Activated CD8-positive, alpha-beta T cell treated with anti-CD3 and anti-CD28 coated beads for 36 hours (primary cell): ENCODE results near the gene AARS1. TPM values are rescaled to one million over a fixed set of nuclear protein-coding genes. Genes with fewer than 3 reads are reported as not detected.
A peak's percentile ranks its signal among the peaks of the same experiment; 100 is the strongest.

Experiments
- ATAC-seq: fragments of 200-7000 bp; cut with Tn5 transposase; one replicate; pipeline ENCODE4 v1.10.0; 2021; ENCODE audit warnings: mild to moderate bottlenecking, moderate library complexity
- CTCF ChIA-PET: fragments of 350-600 bp; sonication (Branson Sonifier 250); formaldehyde crosslinking; loops from one replicate; lab custom pipeline; 2021; ENCODE audit warnings: antibody characterized with exemption; lab: Charles Lee
- POLR2A ChIA-PET: fragments of 350-600 bp; sonication (Branson Sonifier 250); formaldehyde crosslinking; loops from one replicate; lab custom pipeline; 2021; ENCODE audit warnings: antibody characterized with exemption; lab: Charles Lee
- DNase-seq: peaks from one replicate; pipeline ENCODE4 v3.0.0-alpha.2; 2020
- H3K27ac Mint-ChIP-seq: one replicate; pipeline ENCODE4 v1.8.0; 2021; ENCODE audit warnings: mild to moderate bottlenecking, mixed read lengths
- H3K27me3 Mint-ChIP-seq: one replicate; pipeline ENCODE4 v1.8.0; 2021; ENCODE audit warnings: mixed read lengths
- H3K36me3 Mint-ChIP-seq: one replicate; pipeline ENCODE4 v1.8.0; 2021; ENCODE audit warnings: low read depth, mixed read lengths
- H3K4me1 Mint-ChIP-seq: one replicate; pipeline ENCODE4 v1.8.0; 2021; ENCODE audit warnings: low read depth, mixed read lengths
- H3K4me3 Mint-ChIP-seq: one replicate; pipeline ENCODE4 v1.8.0; 2021; ENCODE audit warnings: mild to moderate bottlenecking, moderate library complexity, mixed read lengths
- H3K9me3 Mint-ChIP-seq: one replicate; pipeline ENCODE4 v1.8.0; 2021; ENCODE audit warnings: mixed read lengths
- intact Hi-C: fragments of 100-400 bp; cut with micrococcal nuclease; formaldehyde crosslinking; loops from one replicate; pipeline ENCODE4 v1.10.0; 2022
- total RNA-seq, 2 experiments: library from RNA; stranded (reverse); gene quantifications; one replicate each; pipeline ENCODE4 v1.2.3, GENCODE V29; 2021
- TF ChIP-seq, protein P1 (sequence below): fragments of 200-600 bp; IDR thresholded peaks from one replicate; pipeline ENCODE4 v1.8.0; 2022; ENCODE audit warnings: antibody characterized with exemption, mild to moderate bottlenecking

AARS1 gene
- total RNA-seq, 2 experiments from 2014 or later: 160 to 162 TPM

DNA sequence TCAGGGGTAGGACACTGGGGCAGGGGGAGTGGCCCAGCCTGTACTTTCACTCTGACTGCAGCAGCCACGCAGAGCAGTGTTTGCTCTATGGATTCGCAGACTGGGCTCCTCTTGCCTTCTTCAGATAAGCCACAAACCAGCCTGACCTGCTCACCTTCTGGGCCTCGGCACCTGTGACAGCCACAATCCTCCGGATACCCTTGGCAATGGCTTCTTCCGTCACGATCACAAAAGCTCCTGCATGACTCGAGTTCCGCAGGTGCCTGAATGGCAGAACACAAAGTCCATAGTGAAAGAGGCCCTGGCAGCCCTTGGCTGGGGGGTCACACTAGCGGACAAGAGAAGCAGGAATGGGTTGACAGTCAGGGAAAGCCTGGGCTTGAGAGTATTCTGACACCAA is 33.7 kb downstream of the AARS1 start:
- ATAC-seq: no peak
- intact Hi-C loops: no loop called here
- TF ChIP-seq, protein P1, sequence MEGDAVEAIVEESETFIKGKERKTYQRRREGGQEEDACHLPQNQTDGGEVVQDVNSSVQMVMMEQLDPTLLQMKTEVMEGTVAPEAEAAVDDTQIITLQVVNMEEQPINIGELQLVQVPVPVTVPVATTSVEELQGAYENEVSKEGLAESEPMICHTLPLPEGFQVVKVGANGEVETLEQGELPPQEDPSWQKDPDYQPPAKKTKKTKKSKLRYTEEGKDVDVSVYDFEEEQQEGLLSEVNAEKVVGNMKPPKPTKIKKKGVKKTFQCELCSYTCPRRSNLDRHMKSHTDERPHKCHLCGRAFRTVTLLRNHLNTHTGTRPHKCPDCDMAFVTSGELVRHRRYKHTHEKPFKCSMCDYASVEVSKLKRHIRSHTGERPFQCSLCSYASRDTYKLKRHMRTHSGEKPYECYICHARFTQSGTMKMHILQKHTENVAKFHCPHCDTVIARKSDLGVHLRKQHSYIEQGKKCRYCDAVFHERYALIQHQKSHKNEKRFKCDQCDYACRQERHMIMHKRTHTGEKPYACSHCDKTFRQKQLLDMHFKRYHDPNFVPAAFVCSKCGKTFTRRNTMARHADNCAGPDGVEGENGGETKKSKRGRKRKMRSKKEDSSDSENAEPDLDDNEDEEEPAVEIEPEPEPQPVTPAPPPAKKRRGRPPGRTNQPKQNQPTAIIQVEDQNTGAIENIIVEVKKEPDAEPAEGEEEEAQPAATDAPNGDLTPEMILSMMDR: no peak
- H3K9me3 Mint-ChIP-seq: no peaks in the 10 kb centered on the region
- H3K4me1 Mint-ChIP-seq: no peaks in the 10 kb centered on the region
- ChIA-PET CTCF (interaction anchor here (0.7 to 7.0 kb wide), 4 partner anchors 12 to 494 kb away, joined by 3 to 52 read pairs (median 6); partner anchors contain the start of gene DDX19A), POLR2A (interaction anchor here (0.8 to 2.2 kb wide), 2 partner anchors 33 to 291 kb away, joined by 3 to 8 read pairs; partner anchors contain the start of gene AARS1)
- peaks cover 57% of the 10 kb centered on the region for H3K36me3 Mint-ChIP-seq
- no peak overlapping the region for H3K4me3 Mint-ChIP-seq
- no peak for DNase-seq
- H3K27ac Mint-ChIP-seq: no peak overlapping the region
- no peaks in the 10 kb centered on the region for H3K27me3 Mint-ChIP-seq

DNA sequence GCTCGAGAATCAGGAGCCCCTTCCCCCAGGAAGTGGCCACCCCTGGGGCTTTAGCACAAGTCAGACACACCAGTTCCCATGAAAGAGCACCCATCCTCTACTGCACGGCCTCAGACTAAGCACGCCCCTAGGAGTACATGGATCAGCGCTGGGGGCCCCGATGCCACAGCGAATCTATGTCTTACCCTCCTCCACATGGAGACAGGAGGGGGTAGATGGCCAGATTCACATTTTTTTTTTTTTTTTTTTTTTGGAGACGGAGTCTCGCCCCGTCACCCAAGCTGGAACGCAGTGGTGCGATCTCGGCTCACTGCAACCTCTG is 34.4 kb downstream of the AARS1 start:
- TF ChIP-seq, protein P1: no peak
- H3K4me1 Mint-ChIP-seq: peaks cover 3% of the 10 kb centered on the region
- POLR2A ChIA-PET: interaction anchor here (1.0 to 2.2 kb wide), 2 partner anchors 13 to 34 kb away, joined by 3 to 8 read pairs; partner anchors contain the start of gene AARS1
- intact Hi-C loops: no loop called here
- no peaks in the 10 kb centered on the region for H3K27me3 Mint-ChIP-seq
- ATAC-seq (no peak), DNase-seq (no peak)
- peaks cover 57% of the 10 kb centered on the region for H3K36me3 Mint-ChIP-seq
- no peaks in the 10 kb centered on the region for H3K9me3 Mint-ChIP-seq
- CTCF ChIA-PET: interaction anchor here (0.7 to 7.0 kb wide), 5 partner anchors 12 to 493 kb away, joined by 3 to 52 read pairs (median 4); partner anchors contain the start of gene DDX19A
- no peak overlapping the region for H3K27ac Mint-ChIP-seq
- H3K4me3 Mint-ChIP-seq: no peak overlapping the region

DNA sequence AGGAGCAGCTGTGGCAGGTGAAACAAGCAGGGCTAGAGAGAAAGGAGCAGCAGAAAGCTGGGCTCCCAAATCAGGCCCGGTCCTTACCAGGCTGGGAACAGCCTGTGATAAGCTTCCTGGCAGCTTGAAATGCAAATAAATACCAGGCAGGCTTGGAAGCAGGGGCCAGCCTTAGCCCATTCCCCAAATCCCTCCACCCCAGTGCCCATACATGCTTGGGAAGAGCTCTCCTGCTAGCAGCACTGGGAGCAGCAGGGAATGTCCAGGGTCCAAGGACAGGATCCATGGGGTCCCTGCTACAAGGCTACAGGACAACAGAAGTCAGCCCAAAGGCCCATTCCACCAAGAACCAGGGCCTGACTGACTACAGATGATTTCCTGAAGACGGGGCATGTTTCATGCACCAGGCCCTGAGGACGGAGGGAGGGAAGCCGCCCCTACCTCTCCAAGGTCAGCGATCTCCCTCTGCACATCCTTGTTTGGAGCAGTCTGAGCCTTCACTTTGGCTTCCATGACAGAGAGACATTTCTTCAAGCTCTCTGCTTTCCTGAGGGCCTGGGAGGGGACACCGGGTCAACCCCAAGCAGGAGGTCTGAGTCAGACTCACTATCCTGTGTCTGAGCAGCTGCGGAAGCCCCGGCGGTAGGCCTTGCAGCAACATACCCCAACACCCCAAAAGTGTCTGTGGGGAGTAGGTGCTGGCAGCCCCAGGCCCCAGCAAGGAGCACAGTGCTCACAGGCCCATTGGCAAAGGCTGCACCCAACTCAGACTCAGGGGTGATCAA is 34.9 kb downstream of the AARS1 start:
- intact Hi-C loops: no loop called here
- no peak overlapping the region for H3K4me3 Mint-ChIP-seq
- H3K36me3 Mint-ChIP-seq: peaks cover 59% of the 10 kb centered on the region
- DNase-seq (no peak), ATAC-seq (no peak)
- ChIA-PET CTCF (interaction anchor here (0.7 to 7.0 kb wide), 10 partner anchors 8 to 270 kb away, joined by 3 to 52 read pairs (median 4); partner anchors contain the start of gene DDX19A), POLR2A (interaction anchor here (0.6 to 2.2 kb wide), 4 partner anchors 13 to 1698 kb away, joined by 3 to 8 read pairs (median 3); partner anchors contain the start of gene AARS1)
- no peak overlapping the region for H3K27ac Mint-ChIP-seq
- no peaks in the 10 kb centered on the region for H3K9me3 Mint-ChIP-seq
- H3K27me3 Mint-ChIP-seq: no peaks in the 10 kb centered on the region
- TF ChIP-seq, protein P1: peak; percentile 23
- H3K4me1 Mint-ChIP-seq: peaks cover 6% of the 10 kb centered on the region

DNA sequence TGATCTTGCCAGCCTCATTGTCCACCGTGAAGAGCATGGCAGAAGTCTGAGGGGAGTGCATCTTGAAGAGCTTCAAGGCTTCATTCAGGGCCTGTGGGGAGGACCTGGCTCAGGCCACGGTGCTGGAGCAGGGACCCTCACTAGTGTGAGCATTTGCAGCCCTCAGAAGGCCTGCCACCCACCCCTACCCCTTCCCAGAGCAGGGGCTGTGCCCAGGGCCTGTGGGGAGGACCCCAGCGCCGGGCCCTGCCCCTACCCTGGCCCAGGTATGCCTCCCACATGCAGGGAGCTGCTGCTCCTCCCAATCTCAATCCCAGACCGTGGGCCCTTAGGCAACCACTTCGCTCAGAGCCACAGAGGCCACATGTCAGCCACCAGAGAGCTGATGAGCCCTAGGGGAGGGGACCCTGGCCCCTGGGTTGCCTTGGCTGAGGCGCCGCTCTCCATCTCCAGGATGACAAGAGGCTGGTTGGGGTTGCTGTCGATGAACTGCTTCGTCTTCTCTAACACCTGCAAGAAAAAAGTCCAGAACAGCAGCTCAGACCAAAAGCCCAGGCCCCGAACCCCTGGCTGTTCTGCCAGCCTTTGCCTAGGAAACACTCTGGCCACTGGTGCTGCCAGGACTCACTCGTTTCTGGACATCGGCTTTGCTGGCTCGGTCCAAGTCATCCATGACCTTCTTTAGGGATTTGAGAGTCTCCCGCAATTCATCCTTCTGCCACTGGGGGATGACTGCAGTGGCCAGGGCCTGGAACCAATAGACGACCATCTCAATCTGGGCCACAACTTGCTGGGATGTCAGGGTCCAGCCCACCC is 35.8 kb downstream of the AARS1 start:
- DNase-seq (peak; percentile 64), ATAC-seq (no peak)
- Mint-ChIP-seq H3K4me3 (no peak overlapping the region), H3K27ac (no peak overlapping the region), H3K4me1 (peaks cover 10% of the 10 kb centered on the region), H3K36me3 (peaks cover 54% of the 10 kb centered on the region), H3K27me3 (no peaks in the 10 kb centered on the region), H3K9me3 (no peaks in the 10 kb centered on the region)
- intact Hi-C loops: no loop called here
- TF ChIP-seq, protein P1: peak; percentile 55
- POLR2A ChIA-PET: interaction anchor here (1.8 kb wide), 1 partner anchor 33 kb away, joined by 8 read pairs; no protein-coding TSS in a partner anchor
- CTCF ChIA-PET: interaction anchor here (0.8 to 7.0 kb wide), 11 partner anchors 9 to 272 kb away, joined by 3 to 52 read pairs (median 4); partner anchors contain the start of genes AARS1 and DDX19A
